ENCODE results near the gene CHAT. TPM values are rescaled to one million over a fixed set of nuclear protein-coding genes. Genes with fewer than 3 reads are reported as not detected.

CHAT gene
- total and polyA plus RNA-seq, 8 donors = 0.28 TPM; not detected in 7

DNA sequence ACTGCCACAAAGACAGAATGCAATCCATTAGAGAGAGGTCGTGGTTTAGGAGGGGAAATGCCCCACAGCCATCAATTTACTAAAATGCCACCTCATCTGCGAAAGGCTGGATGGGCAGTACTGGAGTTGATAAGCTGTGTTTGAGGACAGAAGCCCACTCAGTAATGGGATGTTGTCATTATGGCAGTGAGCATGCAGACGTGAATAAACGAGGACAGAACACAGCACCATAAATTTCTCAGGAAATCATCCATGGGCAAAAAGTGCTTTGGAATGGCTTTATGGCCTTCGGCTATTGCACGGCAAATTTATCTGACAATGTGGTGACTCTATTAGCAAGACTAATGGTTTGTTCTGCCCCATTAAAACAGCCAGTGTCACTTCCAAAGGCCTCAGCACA, 49.8 kb downstream of the CHAT start:
- TF ChIP-seq, protein P1, sequence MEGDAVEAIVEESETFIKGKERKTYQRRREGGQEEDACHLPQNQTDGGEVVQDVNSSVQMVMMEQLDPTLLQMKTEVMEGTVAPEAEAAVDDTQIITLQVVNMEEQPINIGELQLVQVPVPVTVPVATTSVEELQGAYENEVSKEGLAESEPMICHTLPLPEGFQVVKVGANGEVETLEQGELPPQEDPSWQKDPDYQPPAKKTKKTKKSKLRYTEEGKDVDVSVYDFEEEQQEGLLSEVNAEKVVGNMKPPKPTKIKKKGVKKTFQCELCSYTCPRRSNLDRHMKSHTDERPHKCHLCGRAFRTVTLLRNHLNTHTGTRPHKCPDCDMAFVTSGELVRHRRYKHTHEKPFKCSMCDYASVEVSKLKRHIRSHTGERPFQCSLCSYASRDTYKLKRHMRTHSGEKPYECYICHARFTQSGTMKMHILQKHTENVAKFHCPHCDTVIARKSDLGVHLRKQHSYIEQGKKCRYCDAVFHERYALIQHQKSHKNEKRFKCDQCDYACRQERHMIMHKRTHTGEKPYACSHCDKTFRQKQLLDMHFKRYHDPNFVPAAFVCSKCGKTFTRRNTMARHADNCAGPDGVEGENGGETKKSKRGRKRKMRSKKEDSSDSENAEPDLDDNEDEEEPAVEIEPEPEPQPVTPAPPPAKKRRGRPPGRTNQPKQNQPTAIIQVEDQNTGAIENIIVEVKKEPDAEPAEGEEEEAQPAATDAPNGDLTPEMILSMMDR (IDR thresholded peaks at IDR 0.05) = no peak
- FAIRE-seq (no peak), DNase-seq (no peak), ATAC-seq (no peak)
- Histone ChIP-seq H3K27me3 (no peaks in the 10 kb centered on the region), H3K9me3 (no peaks in the 10 kb centered on the region), H3K4me3 (no peak overlapping the region), H3K27ac (no peak overlapping the region), H3K4me1 (no peaks in the 10 kb centered on the region), H3K36me3 (no peaks in the 10 kb centered on the region)
- 57 to 65% methylated on average over 6 of the region's 6 CpGs for WGBS, 2 donors
- intact Hi-C loops (cut with DNase I) = no loop called here

DNA sequence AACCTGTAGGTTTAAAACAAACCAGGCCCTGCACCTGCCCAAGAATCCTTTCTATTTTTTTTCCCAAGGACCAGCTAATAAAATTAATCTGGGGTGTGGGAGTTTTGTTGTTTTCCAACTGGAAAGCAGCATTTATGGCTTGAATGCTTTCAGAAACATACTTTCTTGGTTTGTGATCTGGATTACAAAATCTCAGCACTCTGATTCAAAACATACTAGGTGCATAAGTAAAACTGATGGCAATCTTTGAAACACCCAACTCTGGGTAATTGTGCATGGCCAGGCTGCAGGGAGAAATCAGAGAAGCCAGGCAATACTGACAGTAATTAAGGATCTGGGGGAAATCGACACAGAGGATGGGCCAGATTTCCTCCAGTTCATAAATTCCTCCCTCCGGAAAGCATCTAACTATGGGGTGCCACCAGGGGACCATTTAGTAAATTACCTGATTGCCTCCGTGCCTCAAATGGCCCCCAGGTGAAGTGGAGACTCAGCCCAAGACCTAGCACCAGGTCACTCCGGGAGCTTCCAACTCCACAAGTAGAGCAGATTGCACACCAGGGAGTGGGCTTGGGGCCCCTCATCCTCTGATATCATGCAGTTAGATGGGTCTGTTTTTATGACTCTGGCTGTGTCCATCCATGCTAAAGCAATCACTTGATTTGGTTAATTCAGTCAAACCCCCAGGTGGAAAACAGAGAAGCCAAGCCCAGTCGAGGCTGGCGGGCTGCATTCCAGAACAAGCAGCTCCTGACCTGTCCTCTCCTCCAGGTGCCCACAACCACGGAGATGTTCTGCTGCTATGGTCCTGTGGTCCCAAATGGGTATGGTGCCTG, 50.4 kb downstream of the CHAT start:
- Histone ChIP-seq H3K27ac (no peak overlapping the region), H3K9me3 (no peaks in the 10 kb centered on the region), H3K4me1 (no peaks in the 10 kb centered on the region), H3K36me3 (no peaks in the 10 kb centered on the region), H3K27me3 (no peaks in the 10 kb centered on the region), H3K4me3 (no peak overlapping the region)
- FAIRE-seq = no peak
- DNase-seq = no peak
- WGBS, 2 donors = 61 to 71% methylated on average over 7 of the region's 7 CpGs
- ATAC-seq = no peak
- TF ChIP-seq, protein P1 (IDR thresholded peaks at IDR 0.05) = no peak
- intact Hi-C loops (cut with DNase I) = no loop called here

DNA sequence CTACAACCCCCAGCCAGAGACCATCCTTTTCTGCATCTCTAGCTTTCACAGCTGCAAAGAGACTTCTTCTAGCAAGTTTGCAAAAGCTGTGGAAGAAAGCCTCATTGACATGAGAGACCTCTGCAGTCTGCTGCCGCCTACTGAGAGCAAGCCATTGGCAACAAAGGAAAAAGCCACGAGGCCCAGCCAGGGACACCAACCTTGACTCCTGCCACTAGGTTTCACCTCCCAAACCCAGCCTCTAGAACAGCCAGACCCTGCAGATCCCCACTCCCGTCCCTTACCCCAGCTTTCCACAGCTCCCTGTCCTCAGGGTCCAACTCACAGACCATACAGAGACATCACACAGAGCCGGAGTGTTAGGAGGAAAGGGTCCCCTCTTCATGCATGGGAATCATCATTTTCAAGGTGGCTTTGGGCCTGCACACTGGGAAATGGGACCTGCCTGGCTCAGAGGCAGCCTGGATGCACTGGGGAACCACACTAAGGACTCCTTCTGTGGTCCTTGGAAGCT, 51.1 kb downstream of the CHAT start:
- Histone ChIP-seq H3K27me3 (no peaks in the 10 kb centered on the region), H3K9me3 (no peaks in the 10 kb centered on the region), H3K27ac (no peak overlapping the region), H3K4me1 (no peaks in the 10 kb centered on the region), H3K36me3 (no peaks in the 10 kb centered on the region), H3K4me3 (no peak overlapping the region)
- no peak for FAIRE-seq
- 55 to 65% methylated on average over 4 of the region's 4 CpGs for WGBS, 2 donors
- intact Hi-C loops (cut with DNase I) = no loop called here
- TF ChIP-seq, protein P1 (IDR thresholded peaks at IDR 0.05) = no peak
- no peak for DNase-seq
- no peak for ATAC-seq

DNA sequence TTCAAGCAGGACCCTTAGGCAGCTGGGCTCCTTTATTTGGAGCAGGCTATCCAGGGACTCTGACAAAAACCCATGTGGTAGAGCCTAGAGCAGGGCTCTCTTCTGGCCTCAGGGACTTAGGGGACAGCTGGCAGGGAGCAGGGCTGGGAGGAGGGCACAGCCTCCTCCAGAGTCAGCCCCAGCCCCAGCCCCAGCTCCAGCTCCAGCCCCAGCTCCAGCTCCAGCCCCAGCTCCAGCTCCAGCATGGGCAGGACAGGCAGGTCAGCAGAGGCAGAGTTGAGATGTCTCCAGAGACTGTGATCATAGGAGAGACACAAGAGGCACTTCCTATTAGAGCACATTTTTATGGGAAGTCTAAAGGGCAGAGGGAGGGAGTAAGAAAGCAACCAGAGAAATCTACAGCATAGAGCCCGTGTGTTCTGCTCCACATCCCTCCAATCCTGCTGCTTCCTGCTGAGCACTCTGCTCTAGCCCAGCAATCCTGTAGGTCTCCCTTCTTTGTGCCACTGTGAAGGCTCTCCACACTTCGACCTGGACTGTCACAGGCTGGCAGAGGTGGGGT, 52.3 kb downstream of the CHAT start:
- Histone ChIP-seq H3K4me3 (no peak overlapping the region), H3K27ac (no peak overlapping the region), H3K4me1 (no peaks in the 10 kb centered on the region), H3K27me3 (no peaks in the 10 kb centered on the region), H3K9me3 (no peaks in the 10 kb centered on the region), H3K36me3 (no peaks in the 10 kb centered on the region)
- TF ChIP-seq, protein P1 (IDR thresholded peaks at IDR 0.05) = no peak
- FAIRE-seq (no peak), ATAC-seq (no peak), DNase-seq (no peak)
- WGBS, 2 donors = 21 to 40% methylated on average over 2 of the region's 2 CpGs
- intact Hi-C loops (cut with DNase I) = no loop called here

DNA sequence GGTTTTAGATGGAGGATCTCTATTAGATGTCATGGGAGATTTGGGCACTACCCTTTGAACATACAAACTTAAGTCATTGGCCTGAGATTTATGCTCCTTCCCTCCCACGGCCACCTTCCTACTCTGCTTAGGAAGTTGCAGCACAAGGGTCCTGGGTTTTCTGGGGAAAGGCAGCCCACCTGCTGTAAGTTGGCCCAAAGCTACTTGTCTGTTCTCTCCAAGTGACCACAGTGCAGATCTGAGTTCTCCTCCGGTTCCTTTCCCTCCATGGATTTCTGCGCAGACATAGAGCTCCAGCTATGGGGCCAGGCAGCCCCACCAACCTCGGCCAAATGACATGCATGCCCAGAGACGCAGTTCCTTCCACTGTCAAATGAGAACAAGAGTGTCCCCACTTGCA, 52.8 kb downstream of the CHAT start:
- H3K27ac ChIP-seq = no peak overlapping the region
- H3K4me1 ChIP-seq = no peaks in the 10 kb centered on the region
- no peaks in the 10 kb centered on the region for H3K36me3 ChIP-seq
- intact Hi-C loops (cut with DNase I) = no loop called here
- FAIRE-seq = no peak
- no peaks in the 10 kb centered on the region for H3K9me3 ChIP-seq
- no peak for DNase-seq
- WGBS, 2 donors = 68 to 73% methylated on average over 5 of the region's 5 CpGs
- TF ChIP-seq, protein P1 (IDR thresholded peaks at IDR 0.05) = no peak
- H3K4me3 ChIP-seq = no peak overlapping the region
- no peak for ATAC-seq
- no peaks in the 10 kb centered on the region for H3K27me3 ChIP-seq

All from pancreas (tissue), 10 donors.